Measurements from ENCODE around the gene POU4F1.

POU4F1 gene

DNA sequence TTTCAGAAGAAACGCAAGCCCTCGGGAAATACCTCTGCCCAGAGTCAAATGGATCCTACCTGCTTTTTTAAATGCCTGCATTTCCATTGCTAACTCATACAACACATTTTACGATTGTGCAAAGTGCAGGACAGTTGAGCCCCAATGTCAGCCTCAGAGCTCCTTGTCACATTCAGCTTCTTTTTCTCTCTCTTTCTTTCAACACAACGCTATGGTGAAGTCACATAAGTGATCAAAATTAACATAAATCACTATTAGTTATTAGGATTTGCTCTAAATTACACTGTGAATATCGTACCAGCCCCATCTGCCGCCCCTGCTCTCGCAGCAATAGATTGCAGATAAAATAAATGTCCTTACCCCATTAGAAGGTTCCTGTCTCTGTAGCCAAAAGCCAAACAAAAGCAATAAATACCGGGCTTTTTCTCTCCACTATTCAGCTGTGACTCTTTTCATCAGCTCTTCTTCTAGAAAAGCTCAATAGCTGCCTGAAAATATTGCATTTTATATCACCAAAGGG is 8.8 kb downstream of the POU4F1 start:
- no peak overlapping the region for H3K4me2 ChIP-seq
- no peak overlapping the region for H3K27ac ChIP-seq
- no peaks in the 10 kb centered on the region for H3K36me3 ChIP-seq (ENCODE audit: insufficient read depth)
- no peaks in the 10 kb centered on the region for H3K27me3 ChIP-seq (ENCODE audit: insufficient read depth, low read depth)
- H3K4me1 ChIP-seq (ENCODE audit: low read depth, poor library complexity, severe bottlenecking): no peaks in the 10 kb centered on the region
- no peak overlapping the region for H2AFZ ChIP-seq (ENCODE audit: low read depth)
- TF ChIP-seq, protein P1, sequence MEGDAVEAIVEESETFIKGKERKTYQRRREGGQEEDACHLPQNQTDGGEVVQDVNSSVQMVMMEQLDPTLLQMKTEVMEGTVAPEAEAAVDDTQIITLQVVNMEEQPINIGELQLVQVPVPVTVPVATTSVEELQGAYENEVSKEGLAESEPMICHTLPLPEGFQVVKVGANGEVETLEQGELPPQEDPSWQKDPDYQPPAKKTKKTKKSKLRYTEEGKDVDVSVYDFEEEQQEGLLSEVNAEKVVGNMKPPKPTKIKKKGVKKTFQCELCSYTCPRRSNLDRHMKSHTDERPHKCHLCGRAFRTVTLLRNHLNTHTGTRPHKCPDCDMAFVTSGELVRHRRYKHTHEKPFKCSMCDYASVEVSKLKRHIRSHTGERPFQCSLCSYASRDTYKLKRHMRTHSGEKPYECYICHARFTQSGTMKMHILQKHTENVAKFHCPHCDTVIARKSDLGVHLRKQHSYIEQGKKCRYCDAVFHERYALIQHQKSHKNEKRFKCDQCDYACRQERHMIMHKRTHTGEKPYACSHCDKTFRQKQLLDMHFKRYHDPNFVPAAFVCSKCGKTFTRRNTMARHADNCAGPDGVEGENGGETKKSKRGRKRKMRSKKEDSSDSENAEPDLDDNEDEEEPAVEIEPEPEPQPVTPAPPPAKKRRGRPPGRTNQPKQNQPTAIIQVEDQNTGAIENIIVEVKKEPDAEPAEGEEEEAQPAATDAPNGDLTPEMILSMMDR (conservative IDR thresholded peaks at IDR 0.05; ENCODE audit: low read depth, low read length): no peak
- no peak overlapping the region for H3K4me3 ChIP-seq (IDR thresholded peaks at IDR 0.05; ENCODE audit: insufficient read depth, low read depth, low read length)
- no peak overlapping the region for H3K9ac ChIP-seq
- H4K20me1 ChIP-seq (ENCODE audit: insufficient read depth): no peaks in the 10 kb centered on the region
- H3K79me2 ChIP-seq (ENCODE audit: insufficient read depth, low read depth): no peaks in the 10 kb centered on the region

DNA sequence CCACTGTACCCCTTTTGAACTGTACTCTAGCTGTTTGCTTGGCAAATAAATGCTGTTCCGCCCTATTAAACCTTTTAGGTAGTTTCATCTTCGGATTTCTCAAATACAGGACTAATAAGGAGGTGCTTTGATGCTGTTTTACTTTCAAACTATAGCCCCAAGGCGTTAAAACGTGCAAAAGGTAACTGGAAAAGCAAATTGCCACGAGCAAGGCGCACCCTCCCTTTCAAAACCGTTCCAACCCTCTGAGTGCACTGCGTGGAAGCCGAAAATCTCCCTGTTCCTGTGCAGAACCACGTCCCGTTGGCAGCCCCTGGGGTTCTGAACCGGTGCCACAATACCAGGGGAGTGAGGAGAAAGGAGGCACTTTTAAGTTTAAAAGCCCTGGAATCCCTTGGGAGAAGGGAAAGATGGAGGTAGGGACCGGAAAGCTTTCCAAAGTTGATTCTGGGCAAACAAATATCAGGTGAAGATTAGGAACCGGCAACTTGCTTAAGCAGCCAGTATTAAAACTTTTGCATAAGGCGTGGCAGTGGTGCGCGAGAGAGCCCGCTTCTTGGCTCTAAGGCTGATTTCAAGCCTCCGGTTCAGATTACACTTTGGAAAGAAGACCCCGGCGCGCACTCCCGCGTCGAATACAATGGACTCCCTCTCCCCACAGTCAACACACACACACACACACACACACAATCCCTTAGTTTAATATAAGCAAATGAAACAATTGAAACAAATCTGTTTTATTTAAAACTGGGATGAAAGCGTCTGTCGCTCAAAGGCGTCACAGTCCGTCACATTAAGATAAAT is 9.5 kb downstream of the POU4F1 start:
- Histone ChIP-seq H4K20me1 (ENCODE audit: insufficient read depth) (no peaks in the 10 kb centered on the region), H3K36me3 (ENCODE audit: insufficient read depth) (no peaks in the 10 kb centered on the region), H3K4me3 (IDR thresholded peaks at IDR 0.05; ENCODE audit: insufficient read depth, low read depth, low read length) (no peak overlapping the region), H3K4me1 (ENCODE audit: low read depth, poor library complexity, severe bottlenecking) (no peaks in the 10 kb centered on the region), H3K79me2 (ENCODE audit: insufficient read depth, low read depth) (no peaks in the 10 kb centered on the region), H3K27ac (no peak overlapping the region), H3K27me3 (ENCODE audit: insufficient read depth, low read depth) (no peaks in the 10 kb centered on the region), H2AFZ (ENCODE audit: low read depth) (no peak overlapping the region), H3K9ac (no peak overlapping the region), H3K4me2 (no peak overlapping the region)
- TF ChIP-seq, protein P1 (conservative IDR thresholded peaks at IDR 0.05; ENCODE audit: low read depth, low read length): no peak

DNA sequence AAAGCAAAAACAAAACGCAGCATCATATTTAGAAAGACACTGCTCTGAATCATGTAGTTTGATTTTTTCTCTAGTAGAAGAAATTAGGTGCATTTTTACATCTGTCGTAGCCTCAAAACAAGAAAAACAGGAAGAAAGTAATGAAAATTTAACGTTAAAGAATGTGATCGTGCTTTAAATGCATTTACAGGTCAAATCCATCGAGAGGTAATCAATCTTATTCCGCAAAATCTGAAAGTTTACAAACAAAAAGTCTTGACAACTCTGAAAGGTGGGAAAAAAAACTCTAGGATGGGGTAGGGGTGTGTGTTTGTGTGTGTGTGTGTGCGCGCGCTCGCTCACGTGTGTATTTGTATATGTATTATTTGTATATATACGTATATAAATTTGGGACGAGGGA is 10.2 kb downstream of the POU4F1 start:
- Histone ChIP-seq H3K4me1 (ENCODE audit: low read depth, poor library complexity, severe bottlenecking) (no peaks in the 10 kb centered on the region), H3K79me2 (ENCODE audit: insufficient read depth, low read depth) (no peaks in the 10 kb centered on the region), H3K9ac (no peak overlapping the region), H3K36me3 (ENCODE audit: insufficient read depth) (no peaks in the 10 kb centered on the region), H3K27ac (no peak overlapping the region), H3K27me3 (ENCODE audit: insufficient read depth, low read depth) (no peaks in the 10 kb centered on the region), H2AFZ (ENCODE audit: low read depth) (no peak overlapping the region), H4K20me1 (ENCODE audit: insufficient read depth) (no peaks in the 10 kb centered on the region), H3K4me2 (no peak overlapping the region), H3K4me3 (IDR thresholded peaks at IDR 0.05; ENCODE audit: insufficient read depth, low read depth, low read length) (no peak overlapping the region)
- TF ChIP-seq, protein P1 (conservative IDR thresholded peaks at IDR 0.05; ENCODE audit: low read depth, low read length): no peak

DNA sequence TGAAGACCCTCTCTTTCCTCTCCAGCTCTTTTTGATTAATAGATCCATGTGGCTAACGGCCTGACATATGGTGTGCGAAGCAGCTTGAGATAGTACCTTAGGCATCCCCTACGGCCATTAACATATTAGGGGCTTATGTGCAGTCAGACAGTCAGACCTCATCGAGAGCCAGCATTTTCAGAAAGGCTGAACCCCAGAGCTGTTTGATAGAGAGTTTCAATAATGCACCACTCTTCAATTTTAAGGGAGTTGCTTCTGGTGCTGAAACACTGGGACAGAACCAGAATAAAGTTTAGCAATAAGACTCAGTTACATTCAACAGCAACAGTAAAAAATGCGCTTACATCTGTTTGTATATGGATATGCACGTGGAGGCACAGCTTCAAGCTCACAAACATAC is 10.8 kb downstream of the POU4F1 start:
- Histone ChIP-seq H3K4me3 (IDR thresholded peaks at IDR 0.05; ENCODE audit: insufficient read depth, low read depth, low read length) (no peak overlapping the region), H3K4me2 (no peak overlapping the region), H3K27ac (no peak overlapping the region), H4K20me1 (ENCODE audit: insufficient read depth) (no peaks in the 10 kb centered on the region), H3K4me1 (ENCODE audit: low read depth, poor library complexity, severe bottlenecking) (no peaks in the 10 kb centered on the region), H3K79me2 (ENCODE audit: insufficient read depth, low read depth) (no peaks in the 10 kb centered on the region), H3K36me3 (ENCODE audit: insufficient read depth) (no peaks in the 10 kb centered on the region), H3K9ac (no peak overlapping the region), H3K27me3 (ENCODE audit: insufficient read depth, low read depth) (no peaks in the 10 kb centered on the region), H2AFZ (ENCODE audit: low read depth) (no peak overlapping the region)
- TF ChIP-seq, protein P1 (conservative IDR thresholded peaks at IDR 0.05; ENCODE audit: low read depth, low read length): no peak

Measured in KMS-11 (cell line).